GM21447 (cell line): ENCODE data around the gene NEMP2.

Experiments used
- ATAC-seq: cut with Tn5 transposase; IDR thresholded peaks from one replicate; pipeline ENCODE4 v1.9.1; 2021; ENCODE audit not compliant: unreplicated experiment

Gene NEMP2

GRCh38 chr2:190554357-190555006 lies 20.0 kb upstream of the NEMP2 start:
- no peak for ATAC-seq

DNA sequence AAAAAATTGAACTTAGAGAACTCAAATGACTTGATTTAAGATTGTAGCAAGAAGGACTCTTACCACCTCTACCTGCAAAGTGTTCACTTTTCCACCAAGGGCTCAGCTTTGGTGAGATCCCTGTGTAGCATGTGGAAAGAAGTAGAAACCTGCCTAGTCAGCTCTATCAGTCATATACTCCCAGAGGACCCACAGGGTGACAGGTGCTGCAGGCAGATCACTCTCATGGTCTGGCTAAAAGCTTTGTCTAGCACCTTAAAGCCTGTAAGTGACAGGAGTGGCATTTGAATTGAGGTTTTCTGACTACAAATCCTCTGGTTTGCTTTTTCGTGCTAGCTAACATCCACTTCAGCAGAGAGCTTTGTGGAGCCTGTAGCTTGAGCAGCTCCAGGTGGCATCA lies 18.7 kb upstream of the NEMP2 start:
- no peak for ATAC-seq

GRCh38 chr2:190551928-190552327 lies 17.4 kb upstream of the NEMP2 start:
- ATAC-seq = no peak

- no peak for ATAC-seq
Observed at GRCh38 chr2:190550137-190550536, 15.6 kb upstream of the NEMP2 start.

GRCh38 chr2:190547886-190548285 lies 13.4 kb upstream of the NEMP2 start:
- no peak for ATAC-seq

GRCh38 chr2:190546734-190547133 lies 12.2 kb upstream of the NEMP2 start:
- ATAC-seq = no peak

- no peak for ATAC-seq
Observed at GRCh38 chr2:190545555-190546385, 11.2 kb upstream of the NEMP2 start.

- ATAC-seq = no peak
Observed at GRCh38 chr2:190545093-190545492, 10.6 kb upstream of the NEMP2 start.

DNA sequence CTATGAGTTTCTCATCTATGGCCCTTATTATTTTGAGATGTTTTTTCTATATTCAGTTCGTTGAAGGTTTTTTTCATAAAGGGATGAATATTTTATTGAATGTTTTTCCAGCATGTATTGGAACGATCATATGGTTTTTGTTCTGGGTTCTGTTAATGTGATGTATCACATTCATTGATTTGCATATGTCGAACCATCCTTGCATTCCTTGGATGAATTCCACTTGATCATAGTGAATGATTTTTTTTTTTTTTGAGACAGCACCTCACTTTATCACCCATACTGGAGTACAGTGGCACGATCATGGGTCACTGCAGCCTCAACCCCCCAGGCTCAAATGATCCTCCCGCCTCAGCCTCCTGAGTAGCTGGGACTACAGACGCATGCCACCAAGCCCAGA lies 5.5 kb upstream of the NEMP2 start:
- no peak for ATAC-seq

GRCh38 chr2:190538201-190538600 lies 3.7 kb upstream of the NEMP2 start:
- ATAC-seq = no peak

- ATAC-seq = no peak
Observed at GRCh38 chr2:190537765-190538164, 3.2 kb upstream of the NEMP2 start.

- no peak for ATAC-seq
Observed at GRCh38 chr2:190535586-190535985, 1.1 kb upstream of the NEMP2 start.

GRCh38 chr2:190535121-190535439 lies 558 bp upstream of the NEMP2 start:
- ATAC-seq = peak; percentile 2

DNA sequence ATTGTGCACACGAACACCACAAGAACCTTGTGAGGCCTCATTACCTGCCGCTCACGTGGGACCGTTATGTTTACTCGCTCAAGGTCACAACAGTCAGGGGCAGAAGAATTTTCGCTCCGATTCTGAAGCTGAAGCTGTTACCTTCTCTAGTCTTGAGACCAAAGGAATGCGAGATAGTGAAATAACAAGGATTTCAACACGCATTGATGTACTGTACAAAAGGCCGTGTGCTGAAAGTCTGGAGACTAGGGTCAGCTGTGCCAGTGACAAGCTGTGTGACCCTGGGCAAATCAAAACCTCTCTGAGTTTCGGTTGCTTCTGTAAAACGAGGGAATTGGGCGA lies 583 bp downstream of the NEMP2 start:
- peak; percentile 32 for ATAC-seq

DNA sequence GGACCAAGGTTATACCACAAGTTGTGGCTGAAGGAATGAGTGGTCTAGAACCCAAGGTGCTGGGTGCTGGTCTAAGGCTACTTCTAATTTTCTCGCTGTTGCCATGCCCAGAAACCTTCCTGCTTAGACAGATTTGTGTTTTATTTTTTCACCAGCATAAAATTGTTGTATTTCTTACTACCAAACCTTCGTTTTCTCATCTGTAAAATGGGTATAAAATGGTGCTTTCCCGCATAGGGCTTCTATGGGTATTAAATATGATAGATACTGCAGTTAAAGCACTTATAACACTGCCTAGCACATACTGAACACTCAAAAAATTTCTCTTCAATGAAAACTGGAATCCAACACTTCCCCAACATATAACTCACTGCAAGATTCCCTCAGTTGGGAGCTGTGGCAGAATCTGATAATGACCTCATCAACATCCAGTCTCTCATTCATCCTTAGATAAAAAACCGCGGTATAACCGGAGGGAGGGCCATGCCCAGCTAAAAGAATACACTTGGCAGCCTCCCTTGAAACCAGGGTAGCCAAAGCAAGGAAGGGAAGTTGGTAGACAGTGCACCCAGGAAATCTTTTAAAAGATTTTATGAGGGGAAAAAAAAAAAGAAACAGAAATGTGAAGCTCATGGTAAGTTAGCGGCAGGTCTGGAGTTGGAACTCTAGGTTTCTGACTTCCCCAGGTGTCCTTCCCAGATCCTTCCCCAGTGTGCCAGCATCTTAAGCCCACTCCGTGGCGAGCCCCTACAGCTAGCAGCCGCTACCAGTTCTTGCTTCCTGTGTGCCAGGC lies 1.2 kb downstream of the NEMP2 start:
- no peak for ATAC-seq

- no peak for ATAC-seq
Observed at GRCh38 chr2:190532581-190532980, 1.9 kb downstream of the NEMP2 start.

GRCh38 chr2:190530248-190530900 lies 4.1 kb downstream of the NEMP2 start:
- ATAC-seq = no peak

DNA sequence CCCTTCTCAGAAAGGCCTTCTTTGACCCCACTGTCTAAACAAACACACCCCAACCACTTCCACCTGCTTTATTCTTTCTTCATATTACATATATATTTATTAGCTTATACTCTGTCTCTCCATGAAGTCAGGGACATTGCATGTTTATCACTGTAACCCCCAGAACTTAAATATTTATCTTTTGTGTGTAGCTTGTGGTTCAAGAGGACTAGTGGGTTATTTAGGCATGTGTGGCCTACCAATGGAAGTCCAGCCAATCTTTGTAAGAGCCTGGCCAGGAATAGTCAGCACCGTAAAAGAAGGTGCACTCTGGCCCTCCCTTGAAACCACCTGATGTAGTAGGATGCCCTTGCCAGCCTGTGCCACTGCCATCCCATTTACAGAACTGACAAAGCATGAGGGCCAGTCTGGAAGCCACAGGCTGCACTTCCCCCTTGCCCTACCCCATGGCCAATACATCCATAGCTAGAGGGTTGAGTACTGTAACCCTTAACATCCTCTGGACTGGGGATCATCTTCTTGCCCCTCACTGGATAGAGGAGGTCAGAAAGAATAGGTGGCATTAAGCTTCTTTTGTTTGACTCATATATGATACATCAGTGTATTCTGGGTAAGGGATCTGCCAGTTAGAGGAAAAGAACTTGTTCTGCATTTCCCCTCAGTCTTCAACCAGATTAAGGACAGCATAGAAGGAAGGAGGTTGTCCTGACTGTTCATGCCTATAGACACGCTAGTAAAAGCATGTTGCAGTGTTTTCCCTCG lies 4.9 kb downstream of the NEMP2 start:
- ATAC-seq = no peak

GRCh38 chr2:190528521-190529001 lies 6.0 kb downstream of the NEMP2 start:
- no peak for ATAC-seq

- no peak for ATAC-seq
Observed at GRCh38 chr2:190527918-190528317, 6.6 kb downstream of the NEMP2 start.

GRCh38 chr2:190527214-190527613 lies 7.3 kb downstream of the NEMP2 start:
- no peak for ATAC-seq
